Stimulated activated CD4-positive, alpha-beta T cell treated with anti-CD3 and anti-CD28 coated beads, Interleukin-12 subunit alpha, Interleukin-12 subunit beta, amount 100 ng/mL, for 24 hours (primary cell): ENCODE data around the gene AMIGO1.

ENCODE experiments used
- DNase-seq, 2 experiments: peaks; one replicate each; pipeline ENCODE4 v3.0.0-alpha.2; 2020; ENCODE audit warnings: low read depth in 2 of 2

AMIGO1 gene, protein sequence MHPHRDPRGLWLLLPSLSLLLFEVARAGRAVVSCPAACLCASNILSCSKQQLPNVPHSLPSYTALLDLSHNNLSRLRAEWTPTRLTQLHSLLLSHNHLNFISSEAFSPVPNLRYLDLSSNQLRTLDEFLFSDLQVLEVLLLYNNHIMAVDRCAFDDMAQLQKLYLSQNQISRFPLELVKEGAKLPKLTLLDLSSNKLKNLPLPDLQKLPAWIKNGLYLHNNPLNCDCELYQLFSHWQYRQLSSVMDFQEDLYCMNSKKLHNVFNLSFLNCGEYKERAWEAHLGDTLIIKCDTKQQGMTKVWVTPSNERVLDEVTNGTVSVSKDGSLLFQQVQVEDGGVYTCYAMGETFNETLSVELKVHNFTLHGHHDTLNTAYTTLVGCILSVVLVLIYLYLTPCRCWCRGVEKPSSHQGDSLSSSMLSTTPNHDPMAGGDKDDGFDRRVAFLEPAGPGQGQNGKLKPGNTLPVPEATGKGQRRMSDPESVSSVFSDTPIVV

DNA sequence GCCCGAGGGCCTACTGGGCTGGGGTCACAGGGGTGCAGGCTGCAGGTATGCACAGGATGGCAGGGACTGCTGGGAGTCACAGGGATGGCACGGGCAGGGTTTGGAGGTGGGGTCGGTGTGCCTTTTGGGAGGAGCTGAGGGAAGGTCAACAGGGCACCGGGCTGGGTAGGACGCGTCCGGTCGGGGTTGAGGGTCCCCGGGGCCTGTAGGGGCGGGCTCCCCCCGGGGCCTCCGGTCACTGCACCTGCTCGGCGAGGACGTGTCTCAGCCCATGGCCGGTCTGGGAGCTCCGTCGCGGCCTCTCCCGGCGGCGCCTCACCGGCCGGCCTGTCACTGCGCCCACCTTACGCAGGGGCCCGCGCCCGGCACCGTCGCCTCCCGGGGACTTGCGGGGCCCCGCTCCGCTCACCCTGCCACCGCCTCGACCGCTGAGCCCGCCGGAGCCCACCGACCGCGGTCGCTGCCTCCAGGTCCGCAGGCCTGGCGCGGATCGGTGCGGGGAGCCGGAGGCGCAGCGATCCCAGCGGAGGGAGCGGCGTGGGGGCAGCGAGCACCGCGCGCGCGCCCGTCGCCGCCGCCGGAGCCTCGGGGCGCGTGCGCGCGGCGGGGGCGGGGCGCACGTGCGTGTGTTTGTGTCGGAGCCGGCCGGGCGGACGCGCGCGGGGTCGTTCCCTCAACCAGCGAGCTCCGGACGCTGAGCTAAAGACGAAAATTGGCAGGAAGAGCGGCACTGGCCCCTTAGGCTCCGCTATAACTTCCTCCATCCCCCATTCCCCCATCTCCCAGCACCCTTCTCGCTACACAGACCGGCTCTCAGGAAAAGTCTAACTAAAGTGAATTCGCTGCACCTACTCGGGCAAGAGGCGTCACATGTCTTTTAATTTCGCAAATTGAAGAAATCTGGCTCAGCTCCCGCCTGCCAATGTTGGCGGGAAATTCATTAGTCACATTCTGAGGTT, at the start of gene AMIGO1:
TSS of gene AMIGO1 (minus strand) at position 552 of the 959 bp plus-strand sequence. CDS start 815 bp downstream, outside the sequence.
- DNase-seq = peak in 1 of 2 experiments; percentile 54

DNA sequence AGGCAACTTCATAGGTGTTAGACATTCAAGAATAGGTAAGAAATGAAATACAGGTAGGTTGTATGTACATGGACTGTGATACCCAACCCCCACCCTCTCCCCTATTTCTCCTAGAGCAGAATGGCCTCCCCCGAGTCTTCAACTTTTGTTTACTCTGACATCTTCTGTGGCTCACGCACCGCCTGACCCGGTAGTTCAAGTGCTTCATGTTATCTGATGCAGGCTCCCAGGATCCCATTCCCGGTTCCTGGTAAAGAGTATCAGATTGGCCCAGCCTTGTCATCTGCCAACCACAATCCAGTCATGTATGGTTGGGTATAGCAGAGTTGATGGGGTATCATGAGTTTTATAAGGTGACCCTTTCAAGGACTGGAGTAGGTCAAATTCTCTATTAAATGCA, 48.0 kb upstream of the AMIGO1 start:
- DNase-seq = no peak

DNA sequence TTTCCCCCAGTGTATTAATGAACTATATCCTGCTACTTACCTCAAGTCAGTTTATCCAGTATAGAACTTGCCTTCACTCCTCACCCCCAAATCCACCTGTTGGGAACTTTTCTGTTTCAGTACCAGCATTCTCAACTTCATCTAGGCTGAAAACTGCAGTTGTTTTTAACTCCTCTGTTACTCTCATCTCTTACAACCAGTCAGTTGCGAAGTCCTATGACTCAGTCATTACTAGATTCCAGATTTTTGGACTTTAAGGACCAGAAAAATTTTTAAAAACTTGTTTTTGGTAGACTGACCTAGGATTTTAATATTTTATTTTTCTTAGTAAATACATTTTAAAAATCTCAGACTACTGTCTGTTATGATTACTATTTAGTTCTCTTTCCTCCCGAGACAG, 47.0 kb upstream of the AMIGO1 start:
- DNase-seq = no peak

DNA sequence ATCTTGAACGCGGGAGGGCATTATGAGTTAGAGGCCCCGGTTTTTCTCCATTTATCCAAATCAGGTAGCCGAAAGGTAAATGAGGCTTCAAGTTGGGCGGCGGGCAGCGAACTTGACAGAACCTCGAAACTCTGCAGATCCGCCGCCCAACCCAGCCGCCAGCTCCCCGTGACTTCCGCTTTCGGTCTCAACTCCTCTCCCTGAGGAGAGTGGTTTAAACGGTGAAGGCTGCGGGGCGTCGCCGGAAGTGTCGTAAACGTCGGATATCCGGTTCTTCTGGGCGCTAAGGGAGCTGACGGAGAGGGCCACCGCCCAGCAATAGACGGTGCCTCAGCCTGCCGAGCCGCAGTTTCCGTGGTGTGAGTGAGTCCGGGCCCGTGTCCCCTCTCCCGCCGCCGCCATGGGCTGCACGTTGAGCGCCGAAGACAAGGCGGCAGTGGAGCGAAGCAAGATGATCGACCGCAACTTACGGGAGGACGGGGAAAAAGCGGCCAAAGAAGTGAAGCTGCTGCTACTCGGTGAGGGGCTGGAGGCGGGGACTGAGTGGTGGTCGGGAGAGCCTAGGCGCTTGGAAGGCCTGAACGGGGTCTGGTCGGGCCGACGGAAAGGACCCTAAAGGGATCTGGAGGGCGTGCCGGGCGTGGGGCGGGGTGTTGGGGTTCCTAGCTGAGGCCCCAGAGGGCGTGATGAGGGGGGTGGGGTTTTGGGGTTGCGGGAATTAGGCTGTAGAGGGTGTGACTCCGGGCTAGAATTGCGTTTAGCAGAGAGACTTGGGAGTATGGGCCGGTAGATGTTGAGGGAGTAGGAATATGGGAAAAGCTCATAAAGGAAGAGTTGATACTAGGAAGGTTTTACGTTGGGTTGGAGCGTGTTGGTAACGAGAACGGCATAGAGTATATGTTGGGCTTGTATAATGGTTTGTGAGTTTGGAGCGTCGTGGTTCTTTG, 39.1 kb upstream of the AMIGO1 start, which contains the start of gene GNAI3:
TSS of gene GNAI3 (plus strand) at position 295 of the 947 bp plus-strand sequence. CDS start at position 401, 106 bp downstream.
- DNase-seq = peak; percentile 93 to 95

DNA sequence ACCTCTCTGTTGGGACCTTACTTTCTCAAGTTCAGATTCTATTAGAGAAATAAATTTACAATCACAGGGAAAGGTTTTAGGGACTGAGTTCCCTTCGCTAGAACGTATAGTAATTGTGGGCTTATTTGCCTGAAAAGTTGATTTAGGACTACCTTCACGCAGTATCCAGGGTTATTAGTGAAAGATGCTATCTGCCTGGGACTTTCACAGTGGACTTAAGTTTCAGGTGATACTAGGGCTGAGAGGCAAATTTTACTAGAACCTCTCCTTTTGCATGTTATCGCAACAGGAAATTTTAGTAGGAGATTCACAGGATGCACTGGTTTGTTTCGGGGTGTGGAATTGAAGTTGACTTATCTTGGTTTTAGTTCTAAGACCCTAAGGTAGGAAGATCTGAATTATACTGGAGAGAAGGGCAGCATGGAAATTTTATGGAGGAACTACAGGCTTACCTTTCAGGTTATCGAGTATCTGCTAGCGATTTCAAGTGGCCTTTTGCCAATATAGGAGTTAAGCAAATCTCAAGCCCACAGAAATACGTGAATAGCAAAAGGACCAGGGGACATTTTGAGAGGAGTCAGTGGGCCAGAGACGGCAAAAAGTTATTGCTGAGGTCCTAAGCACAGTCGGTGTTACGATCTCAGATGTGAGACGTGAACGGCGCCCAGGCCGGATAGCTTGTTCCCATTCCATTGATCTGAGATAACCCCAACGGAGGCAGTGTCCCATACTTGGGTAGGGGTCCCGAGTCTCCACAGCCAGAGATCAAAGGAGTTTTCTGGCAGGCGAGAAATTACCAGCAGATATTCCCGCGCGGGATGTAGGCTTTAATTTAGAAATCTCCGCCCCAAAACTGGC, 38.2 kb upstream of the AMIGO1 start:
- peak in 1 of 2 experiments; percentile 5 for DNase-seq

DNA sequence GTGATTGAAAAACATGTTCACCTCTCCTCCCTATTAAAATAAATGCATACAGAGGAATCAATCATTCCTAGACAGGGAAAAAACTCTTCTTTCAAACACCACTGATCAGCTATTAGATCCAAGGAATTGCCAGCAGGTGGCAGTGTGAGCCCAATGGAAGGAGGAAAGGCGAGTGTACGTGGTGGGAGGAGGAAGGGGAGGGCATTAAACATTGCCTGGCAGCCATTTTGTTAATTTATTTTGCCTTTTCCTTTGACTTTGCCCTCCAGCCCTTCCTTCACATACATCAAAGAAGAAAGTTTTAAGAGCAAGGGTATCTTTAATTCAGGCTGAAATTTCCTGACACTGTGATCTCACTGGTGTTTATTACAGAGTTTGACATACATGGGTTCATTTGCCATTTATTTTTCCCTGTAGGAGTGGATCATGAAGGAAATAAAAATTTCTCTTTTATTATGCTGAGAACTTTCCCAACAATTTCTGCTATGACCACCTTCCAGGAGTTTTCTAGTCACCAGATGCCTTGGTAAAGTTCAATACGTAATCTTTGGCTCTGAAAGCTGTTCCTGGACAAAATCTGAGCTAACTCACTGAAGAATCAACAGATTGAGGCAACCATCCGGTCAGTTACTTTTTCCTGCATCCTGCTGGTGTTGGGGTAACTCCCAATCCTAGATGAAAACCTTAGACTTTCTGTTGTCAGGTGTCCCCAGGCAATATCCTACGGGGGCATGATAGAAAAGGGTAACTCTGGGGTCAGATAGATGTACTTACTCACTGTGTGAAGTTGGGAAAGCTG, 37.0 kb upstream of the AMIGO1 start:
- peak; percentile 75 to 92 for DNase-seq

DNA sequence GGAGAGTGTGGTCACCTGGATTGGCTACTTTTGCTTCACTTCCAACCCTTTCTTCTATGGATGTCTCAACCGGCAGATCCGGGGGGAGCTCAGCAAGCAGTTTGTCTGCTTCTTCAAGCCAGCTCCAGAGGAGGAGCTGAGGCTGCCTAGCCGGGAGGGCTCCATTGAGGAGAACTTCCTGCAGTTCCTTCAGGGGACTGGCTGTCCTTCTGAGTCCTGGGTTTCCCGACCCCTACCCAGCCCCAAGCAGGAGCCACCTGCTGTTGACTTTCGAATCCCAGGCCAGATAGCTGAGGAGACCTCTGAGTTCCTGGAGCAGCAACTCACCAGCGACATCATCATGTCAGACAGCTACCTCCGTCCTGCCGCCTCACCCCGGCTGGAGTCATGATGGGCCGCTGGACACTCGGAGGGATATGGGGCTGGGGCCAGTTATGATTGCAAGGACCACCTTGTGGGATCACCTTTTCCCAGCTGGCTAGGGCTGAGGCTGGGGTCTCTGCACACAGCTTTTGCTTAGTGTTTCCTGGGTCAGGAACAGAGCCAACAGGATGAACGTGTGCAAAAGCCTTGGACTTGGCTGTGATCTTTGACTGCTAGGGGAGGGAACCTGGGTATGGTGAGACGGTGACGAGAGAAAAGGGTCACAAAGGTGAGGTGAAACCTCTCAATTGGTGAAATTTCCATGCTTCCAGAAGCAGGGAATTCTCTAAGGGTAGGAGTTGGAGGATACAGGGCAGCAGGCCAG, 34.6 kb upstream of the AMIGO1 start:
- DNase-seq = no peak

DNA sequence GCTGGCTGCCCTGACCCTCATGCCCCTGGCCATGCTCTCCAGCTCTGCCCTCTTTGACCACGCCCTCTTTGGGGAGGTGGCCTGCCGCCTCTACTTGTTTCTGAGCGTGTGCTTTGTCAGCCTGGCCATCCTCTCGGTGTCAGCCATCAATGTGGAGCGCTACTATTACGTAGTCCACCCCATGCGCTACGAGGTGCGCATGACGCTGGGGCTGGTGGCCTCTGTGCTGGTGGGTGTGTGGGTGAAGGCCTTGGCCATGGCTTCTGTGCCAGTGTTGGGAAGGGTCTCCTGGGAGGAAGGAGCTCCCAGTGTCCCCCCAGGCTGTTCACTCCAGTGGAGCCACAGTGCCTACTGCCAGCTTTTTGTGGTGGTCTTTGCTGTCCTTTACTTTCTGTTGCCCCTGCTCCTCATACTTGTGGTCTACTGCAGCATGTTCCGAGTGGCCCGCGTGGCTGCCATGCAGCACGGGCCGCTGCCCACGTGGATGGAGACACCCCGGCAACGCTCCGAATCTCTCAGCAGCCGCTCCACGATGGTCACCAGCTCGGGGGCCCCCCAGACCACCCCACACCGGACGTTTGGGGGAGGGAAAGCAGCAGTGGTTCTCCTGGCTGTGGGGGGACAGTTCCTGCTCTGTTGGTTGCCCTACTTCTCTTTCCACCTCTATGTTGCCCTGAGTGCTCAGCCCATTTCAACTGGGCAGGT, 33.9 kb upstream of the AMIGO1 start:
- no peak for DNase-seq

DNA sequence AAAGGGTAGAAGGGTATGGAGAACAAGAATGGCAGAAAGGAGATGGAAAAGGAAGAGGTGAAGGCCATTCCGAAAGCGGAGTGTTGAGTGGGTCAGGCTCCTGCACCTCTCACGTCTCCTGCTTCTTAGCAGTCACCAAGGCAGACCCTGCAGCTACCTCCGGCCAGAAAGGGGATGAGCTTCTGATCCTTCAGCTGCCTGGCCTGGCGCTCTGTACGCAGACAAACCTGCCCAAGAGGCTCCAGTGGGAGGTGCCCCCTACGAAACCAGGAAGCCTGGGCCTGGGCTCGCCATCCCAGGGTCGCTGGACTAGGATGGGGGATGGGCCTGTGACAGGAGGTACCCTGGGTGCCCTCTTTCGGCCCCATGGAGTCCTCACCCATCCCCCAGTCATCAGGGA, 33.1 kb upstream of the AMIGO1 start:
- DNase-seq = no peak

DNA sequence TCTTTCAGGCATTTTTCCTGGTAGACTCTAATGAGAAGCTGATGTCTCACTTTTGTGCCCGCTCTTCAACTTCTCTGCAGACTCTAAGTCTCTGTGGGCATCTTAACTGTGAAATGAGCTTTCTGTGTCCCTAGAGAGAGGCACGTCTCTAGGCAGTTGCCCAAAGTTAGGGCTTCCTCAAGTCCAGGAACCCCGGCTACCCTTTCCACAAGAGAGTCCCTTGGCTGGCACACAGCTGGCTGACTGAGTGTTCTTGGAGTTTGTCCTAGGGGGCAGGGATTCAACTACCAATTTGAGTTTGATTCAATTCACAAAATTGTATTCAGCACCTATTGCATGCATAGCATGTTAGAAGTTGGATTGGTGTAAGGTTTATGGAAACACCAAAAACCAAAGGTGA, 31.6 kb upstream of the AMIGO1 start:
- no peak for DNase-seq

DNA sequence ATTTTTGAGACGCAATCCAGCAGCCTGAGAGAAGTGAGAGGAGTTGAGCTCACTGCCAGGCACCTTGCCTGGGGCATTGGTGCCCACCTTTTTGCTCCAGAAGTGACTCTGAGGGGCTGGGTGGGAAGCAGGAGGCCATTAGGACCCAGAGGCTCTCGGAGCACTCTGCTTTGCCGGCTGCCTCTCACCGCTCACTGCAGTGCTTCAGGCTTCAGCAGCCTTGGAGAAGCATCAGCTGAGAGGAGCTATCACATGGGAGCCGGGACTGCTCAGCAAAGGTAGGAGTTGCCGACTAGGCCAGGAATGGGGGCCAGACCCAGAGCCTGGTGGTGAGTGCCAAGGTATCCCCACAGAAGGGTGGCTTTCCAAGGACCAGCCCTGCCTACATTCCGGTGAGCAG, 30.1 kb upstream of the AMIGO1 start, which contains the start of gene GPR61:
TSS of gene GPR61 (plus strand) at position 197 of the 400 bp plus-strand sequence. CDS start 3,151 bp downstream, outside the sequence.
- DNase-seq = no peak

DNA sequence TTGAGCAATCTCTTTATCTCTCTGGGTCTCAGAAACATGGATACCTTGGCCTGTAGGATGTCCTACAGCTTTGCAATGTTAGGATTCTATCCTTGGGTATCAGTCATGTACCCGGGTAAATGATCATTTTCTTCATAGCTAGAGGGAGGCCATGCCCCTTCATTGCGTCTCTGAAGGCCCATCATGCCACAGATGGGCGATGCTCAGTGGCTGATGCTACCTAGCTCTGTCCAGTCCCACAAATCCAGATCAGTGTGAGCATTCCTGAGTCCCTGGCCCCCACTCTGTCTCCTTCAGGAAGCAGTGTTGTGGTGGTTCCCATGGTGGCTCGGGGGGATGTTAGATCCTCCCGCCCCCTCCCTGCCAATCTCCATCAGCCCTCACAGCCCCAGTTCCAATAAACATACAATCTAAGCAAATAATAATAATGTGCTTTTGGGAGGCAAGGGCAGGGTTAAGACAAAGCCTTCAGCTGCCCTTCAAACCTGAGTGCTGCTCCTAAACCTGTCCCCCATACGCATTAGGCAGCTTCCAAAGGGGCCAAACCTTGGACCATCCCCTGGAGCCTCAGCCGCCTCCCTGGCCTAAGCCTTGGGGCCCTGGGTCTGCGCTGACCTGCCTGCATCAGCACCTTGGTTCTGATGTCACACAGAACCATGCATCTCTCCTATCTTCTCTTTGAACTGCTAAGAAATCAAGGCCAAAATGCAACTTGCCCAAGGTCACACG, 29.5 kb upstream of the AMIGO1 start:
- DNase-seq = no peak

DNA sequence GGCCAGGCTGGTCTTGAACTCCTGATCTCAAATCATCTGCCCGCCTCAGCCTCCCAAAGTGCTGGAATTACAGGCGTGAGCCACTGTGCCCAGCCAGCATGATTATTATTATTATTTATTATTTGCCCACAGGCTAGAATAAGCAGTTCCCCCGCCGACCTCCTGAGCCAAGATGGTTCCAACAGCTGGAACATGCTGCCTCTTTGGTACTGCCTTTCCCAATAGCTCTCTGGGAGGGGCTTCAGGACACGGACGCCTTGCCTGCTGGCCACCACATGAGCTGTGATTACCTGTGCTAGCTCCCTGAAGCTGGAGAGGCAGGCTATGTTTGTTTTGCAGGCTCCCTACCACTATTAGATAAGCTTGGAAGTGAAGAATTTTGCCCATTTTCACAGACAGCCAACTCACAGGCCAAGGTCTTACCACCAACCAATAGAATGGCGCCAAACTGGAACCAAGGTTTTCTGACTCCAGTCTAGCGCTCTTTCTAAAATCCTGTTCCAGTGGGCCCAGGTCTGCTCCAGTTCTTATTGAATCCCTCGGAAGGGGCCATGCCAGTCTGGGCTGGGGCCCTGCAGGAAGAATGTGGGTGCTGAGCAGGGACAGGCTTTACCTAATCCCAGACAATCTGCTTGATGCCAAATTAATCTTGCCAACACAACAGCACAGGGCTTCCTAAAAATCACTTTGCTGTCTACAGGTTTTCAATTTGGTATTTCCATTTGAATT, 28.1 kb upstream of the AMIGO1 start:
- DNase-seq = no peak

DNA sequence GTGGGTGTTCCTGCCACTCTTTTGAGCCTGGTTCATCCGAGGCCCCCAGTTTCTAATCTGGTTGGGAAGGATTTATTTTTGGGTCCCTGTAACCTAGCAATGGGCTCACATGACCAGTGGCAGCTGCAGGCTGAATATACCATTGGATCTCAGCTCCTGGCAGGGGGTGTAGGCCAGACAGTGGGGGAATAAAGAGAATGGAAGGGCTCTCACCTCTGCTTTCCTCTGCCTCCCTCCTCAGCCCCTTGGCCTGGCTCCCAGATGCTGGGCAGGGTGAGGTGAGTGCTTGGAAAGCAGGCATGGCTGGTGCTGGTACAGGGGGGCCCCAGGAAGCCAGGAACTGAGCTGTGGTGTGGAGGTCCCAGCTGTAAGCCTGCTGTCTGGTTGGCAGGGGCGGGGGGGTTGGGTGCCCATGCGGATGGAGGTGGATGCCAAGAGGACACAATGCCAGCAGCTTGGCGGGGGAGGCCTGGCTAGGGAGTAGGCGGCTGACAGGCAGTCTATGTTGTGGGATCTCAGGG, 26.5 kb upstream of the AMIGO1 start:
- no peak for DNase-seq

DNA sequence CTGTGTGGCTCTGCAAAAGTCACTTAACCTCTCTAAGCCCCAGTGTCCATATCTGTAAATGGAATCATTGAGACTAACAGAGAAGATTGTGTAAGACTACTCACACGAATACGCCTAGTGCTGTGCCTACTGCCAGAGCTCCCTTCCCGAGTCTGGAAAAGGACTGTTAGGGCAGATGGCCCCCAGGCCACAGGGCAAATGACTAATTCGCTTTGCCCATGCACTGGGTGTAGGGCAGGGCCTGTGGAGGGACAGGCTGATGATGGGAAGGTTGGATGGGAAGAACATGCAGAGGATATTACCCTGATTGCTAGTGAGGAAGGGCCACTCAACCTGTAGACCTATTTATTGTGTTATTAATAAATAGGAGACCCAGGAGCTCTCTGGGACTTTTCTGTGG, 26.0 kb upstream of the AMIGO1 start:
- no peak for DNase-seq

DNA sequence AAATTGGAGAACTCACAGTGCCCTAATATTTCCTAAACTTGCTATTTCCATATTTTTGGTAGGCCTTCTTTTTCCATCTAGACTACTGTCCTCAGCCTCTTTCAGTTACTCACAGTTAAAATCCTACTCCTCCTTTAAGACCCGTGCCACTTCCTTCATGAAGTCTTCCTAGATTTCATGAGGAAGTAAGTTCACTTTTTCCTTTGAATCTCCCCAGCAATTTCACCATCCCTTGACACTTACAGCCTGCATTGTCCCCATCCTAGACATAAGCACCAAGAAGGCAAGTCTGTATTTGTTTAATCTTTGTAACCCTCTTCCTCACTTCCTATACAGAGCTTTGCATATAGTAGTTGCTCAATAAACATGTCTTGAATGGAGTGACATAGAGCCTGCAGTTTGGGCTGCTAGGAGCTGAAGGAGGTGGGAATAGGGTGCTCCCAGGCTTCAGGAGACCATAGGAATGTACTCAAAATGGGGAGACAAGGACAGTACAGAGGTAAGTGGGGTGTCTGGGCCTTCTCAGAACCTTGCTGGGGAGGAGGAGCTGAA, 24.9 kb upstream of the AMIGO1 start:
- DNase-seq = no peak
